Parathyroid adenoma (tissue), 2 donors: ENCODE data around the gene TREML2.

Experiments used
- H2AFZ ChIP-seq: fragments of 300-600 bp; sonication (generic); one replicate; pipeline ENCODE4 v1.7.0; 2017; ENCODE audit warnings: antibody characterized with exemption, mild to moderate bottlenecking
- H3K27ac ChIP-seq: fragments of 300-600 bp; sonication (generic); one replicate; pipeline ENCODE4 v1.7.0; 2017
- H3K27me3 ChIP-seq: fragments of 300-600 bp; sonication (generic); one replicate; pipeline ENCODE4 v1.7.0; 2017; ENCODE audit warnings: low read length; ENCODE audit not compliant: control insufficient read depth, insufficient read depth
- H3K36me3 ChIP-seq: fragments of 300-600 bp; sonication (generic); one replicate; pipeline ENCODE4 v1.7.0; 2017; ENCODE audit warnings: low read length; ENCODE audit not compliant: control insufficient read depth, insufficient read depth
- H3K4me1 ChIP-seq: fragments of 300-600 bp; sonication (generic); one replicate; pipeline ENCODE4 v1.7.0; 2017; ENCODE audit warnings: control low read depth
- H3K4me2 ChIP-seq: fragments of 300-600 bp; sonication (generic); one replicate; pipeline ENCODE4 v1.7.0; 2017; ENCODE audit warnings: low read length
- H3K4me3 ChIP-seq: fragments of 300-600 bp; sonication (generic); one replicate; pipeline ENCODE4 v1.7.0; 2017; ENCODE audit warnings: low read depth, low read length
- H3K79me2 ChIP-seq: fragments of 300-600 bp; sonication (generic); one replicate; pipeline ENCODE4 v1.7.0; 2017; ENCODE audit warnings: control low read depth
- H3K9ac ChIP-seq: fragments of 300-600 bp; sonication (generic); one replicate; pipeline ENCODE4 v1.7.0; 2017; ENCODE audit warnings: mild to moderate bottlenecking
- H3K9me3 ChIP-seq: fragments of 300-600 bp; sonication (generic); one replicate; pipeline ENCODE4 v1.7.0; 2017; ENCODE audit warnings: low read length; ENCODE audit not compliant: control insufficient read depth
- CTCF ChIP-seq: fragments of 300-600 bp; sonication (generic); IDR thresholded peaks from one replicate; pipeline ENCODE4 v1.7.0; 2017; ENCODE audit warnings: antibody characterized with exemption, mild to moderate bottlenecking
- donor health status: primary hyperparathyroidism.

Gene TREML2

GRCh38 chr6:41239467-41240159 is 38.7 kb upstream of the TREML2 start:
- no peak for TF ChIP-seq CTCF
- no peaks in the 10 kb centered on the region for H3K27me3 ChIP-seq
- H3K27ac ChIP-seq = no peak overlapping the region

DNA sequence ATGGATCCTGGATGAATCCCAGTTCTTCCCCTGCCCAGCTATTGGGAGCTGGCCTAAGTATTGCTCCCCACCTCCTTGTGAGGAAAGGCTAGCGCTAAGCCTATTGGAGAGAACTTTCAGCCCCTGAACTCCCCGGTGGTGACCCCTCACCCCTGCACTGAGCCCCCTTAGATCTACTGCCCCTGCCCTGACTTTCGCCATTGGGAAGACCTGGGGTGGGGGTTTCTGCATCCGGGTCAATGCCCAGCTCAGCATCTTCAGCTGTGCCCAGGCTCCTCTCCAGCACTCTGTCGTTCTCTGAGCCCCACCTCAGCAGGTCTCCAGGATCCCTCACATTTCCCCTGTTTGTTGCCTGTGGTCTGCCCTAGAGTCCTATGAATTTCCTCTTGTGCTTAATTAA is 36.2 kb upstream of the TREML2 start:
- Histone ChIP-seq H3K4me3 (no peak overlapping the region), H3K4me1 (no peaks in the 10 kb centered on the region), H3K79me2 (no peaks in the 10 kb centered on the region), H2AFZ (no peak overlapping the region), H3K27me3 (no peaks in the 10 kb centered on the region), H3K9me3 (no peaks in the 10 kb centered on the region), H3K36me3 (no peaks in the 10 kb centered on the region), H3K4me2 (no peak overlapping the region), H3K27ac (no peak overlapping the region), H3K9ac (no peak overlapping the region)
- no peak for TF ChIP-seq CTCF

More at GRCh38 chr6:41239467-41240159, 38.7 kb upstream of the TREML2 start:
- Histone ChIP-seq H3K9ac (no peak overlapping the region), H3K4me3 (no peak overlapping the region), H3K9me3 (no peaks in the 10 kb centered on the region), H3K4me2 (no peak overlapping the region), H2AFZ (no peak overlapping the region), H3K4me1 (no peaks in the 10 kb centered on the region), H3K79me2 (no peaks in the 10 kb centered on the region), H3K36me3 (no peaks in the 10 kb centered on the region)

DNA sequence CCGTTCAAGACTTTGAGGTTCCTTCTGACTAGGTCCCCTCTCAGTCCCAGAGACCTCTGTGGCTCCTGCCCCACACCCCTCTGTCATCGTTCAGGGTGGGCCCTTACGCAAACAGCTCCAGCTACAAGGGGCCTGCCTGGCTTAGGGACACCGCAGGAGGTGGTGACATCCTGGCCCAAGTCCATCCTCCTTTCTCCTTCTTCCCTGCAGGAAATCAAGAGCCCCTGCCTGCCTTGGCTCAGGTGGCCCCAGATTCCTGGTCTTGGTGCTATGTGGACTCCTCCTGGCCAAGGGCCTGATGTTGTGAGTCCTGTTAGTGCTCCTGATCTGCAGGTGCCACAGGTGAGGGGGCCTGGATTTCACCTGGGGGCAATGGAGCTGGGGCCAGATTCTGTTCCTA is 35.3 kb upstream of the TREML2 start:
- Histone ChIP-seq H3K4me3 (no peak overlapping the region), H3K79me2 (no peaks in the 10 kb centered on the region), H2AFZ (no peak overlapping the region), H3K9me3 (no peaks in the 10 kb centered on the region), H3K4me1 (no peaks in the 10 kb centered on the region), H3K36me3 (no peaks in the 10 kb centered on the region), H3K27ac (no peak overlapping the region), H3K4me2 (no peak overlapping the region), H3K9ac (no peak overlapping the region), H3K27me3 (no peaks in the 10 kb centered on the region)
- TF ChIP-seq CTCF = no peak

DNA sequence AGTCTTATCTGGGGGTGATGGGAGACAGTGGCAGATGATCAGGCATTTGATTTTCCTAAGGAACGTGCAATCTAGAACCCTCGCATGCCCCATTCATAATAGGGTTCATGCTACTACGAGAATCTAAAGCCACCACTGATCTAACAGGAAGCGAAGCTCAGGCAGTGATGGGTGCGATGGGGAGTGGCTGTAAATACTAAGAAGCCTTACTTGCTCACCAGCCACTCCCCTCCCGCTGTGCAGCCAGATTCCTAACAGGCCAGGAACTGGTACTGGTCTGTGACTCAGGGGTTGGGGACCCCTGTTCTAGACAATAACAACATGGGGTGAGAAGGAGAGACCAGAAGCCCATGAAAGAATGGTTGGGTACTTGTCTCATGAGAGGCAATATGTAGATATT is 31.7 kb upstream of the TREML2 start:
- H3K4me3 ChIP-seq = no peak overlapping the region
- H2AFZ ChIP-seq = no peak overlapping the region
- no peaks in the 10 kb centered on the region for H3K79me2 ChIP-seq

More for the DNA sequence above, 31.7 kb upstream of the TREML2 start:
- no peaks in the 10 kb centered on the region for H3K9me3 ChIP-seq
- H3K9ac ChIP-seq = no peak overlapping the region
- H3K4me1 ChIP-seq = no peaks in the 10 kb centered on the region
- no peak for TF ChIP-seq CTCF
- no peak overlapping the region for H3K27ac ChIP-seq
- no peaks in the 10 kb centered on the region for H3K27me3 ChIP-seq
- no peaks in the 10 kb centered on the region for H3K36me3 ChIP-seq
- no peak overlapping the region for H3K4me2 ChIP-seq
